Calu3 (cell line): Measurements from ENCODE around the gene FRMD5. TPM values are rescaled to one million over a fixed set of nuclear protein-coding genes. Genes with fewer than 3 reads are reported as not detected.
A peak's percentile ranks its signal among the peaks of the same experiment; 100 is the strongest.
"Not testable (repeated sequence)": the region's sequence is repeated elsewhere in the genome, so short reads cannot be mapped to it uniquely, and the experiment has no call there.

Source experiments
- Bru-seq: library from RNA; stranded (reverse); fragments of 400-500 nt; gene quantifications from one replicate; lab custom pipeline; 2021; lab: Mats Ljungman, UMichigan
- BruChase-seq, 2 experiments: library from RNA; stranded (reverse); fragments of 400-500 nt; gene quantifications; one replicate each; lab custom pipeline; 2021; lab: Mats Ljungman, UMichigan
- BruUV-seq: library from RNA; stranded (reverse); fragments of 400-500 nt; replicated peaks from 2 replicates; lab custom pipeline; 2021; lab: Mats Ljungman, UMichigan
- CTCF ChIA-PET: fragments of 300-600 bp; sonication (Branson Sonifier 250); formaldehyde crosslinking; loops from one replicate; lab custom pipeline; 2022; ENCODE audit warnings: antibody characterized with exemption; lab: Charles Lee
- DNase-seq: peaks from one replicate; pipeline ENCODE4 v3.0.0; 2022
- H3K27ac Mint-ChIP-seq: one replicate; pipeline ENCODE4 v1.8.0; 2022; ENCODE audit warnings: mixed read lengths; ENCODE audit not compliant: unreplicated experiment
- H3K27me3 Mint-ChIP-seq: one replicate; pipeline ENCODE4 v1.8.0; 2022; ENCODE audit warnings: mixed read lengths; ENCODE audit not compliant: unreplicated experiment
- H3K36me3 Mint-ChIP-seq: one replicate; pipeline ENCODE4 v1.8.0; 2022; ENCODE audit warnings: mild to moderate bottlenecking, moderate library complexity, mixed read lengths; ENCODE audit not compliant: insufficient read depth, unreplicated experiment
- H3K4me1 Mint-ChIP-seq: one replicate; pipeline ENCODE4 v1.8.0; 2022; ENCODE audit warnings: mild to moderate bottlenecking, low read depth, mixed read lengths; ENCODE audit not compliant: unreplicated experiment
- H3K4me3 Mint-ChIP-seq: one replicate; pipeline ENCODE4 v1.8.0; 2022; ENCODE audit warnings: mild to moderate bottlenecking, low read depth, moderate library complexity, mixed read lengths; ENCODE audit not compliant: unreplicated experiment
- H3K9me3 Mint-ChIP-seq: one replicate; pipeline ENCODE4 v1.8.0; 2022; ENCODE audit warnings: low read depth, mixed read lengths; ENCODE audit not compliant: unreplicated experiment
- CTCF ChIP-seq: fragments of 200-600 bp; IDR thresholded peaks from one replicate; pipeline ENCODE4 v1.8.0; 2022; ENCODE audit warnings: antibody characterized with exemption; ENCODE audit not compliant: unreplicated experiment
- intact Hi-C: fragments of 100-400 bp; cut with micrococcal nuclease; formaldehyde crosslinking; loops from one replicate; pipeline ENCODE4 v1.10.0; 2022; ENCODE audit not compliant: unreplicated experiment
- long read RNA-seq: library from polyadenylated mRNA; stranded (forward); transcript quantifications from one replicate; pipeline ENCODE4 v2.0.0, GENCODE V29; 2022
- total RNA-seq: library from RNA; stranded (reverse); gene quantifications from 2 replicates; pipeline ENCODE4 v1.2.3, GENCODE V29; 2022

The FRMD5 gene
- total RNA-seq (7.0 and 10.9 TPM in 2 replicates), Bru-seq, nascent RNA (percentile 71 among the genes with signal in this experiment), BruChase-seq, experiment 1, labeled RNA remaining after a 6-hour chase (percentile 86 among the genes with signal in this experiment), BruChase-seq, experiment 2, labeled RNA remaining after a 2-hour chase (percentile 91 among the genes with signal in this experiment)
- long read RNA-seq, partial matches to known transcripts: 0 of 7 reads
- long read RNA-seq, other reads (novel, unspliced or antisense): 7 of 7 reads

- TF ChIP-seq CTCF: no peak
- Mint-ChIP-seq H3K4me1 (peaks cover 14% of the 10 kb centered on the region), H3K27me3 (no peaks in the 10 kb centered on the region), H3K9me3 (no peaks in the 10 kb centered on the region), H3K27ac (peak within 1 kb of the TSS; percentile 39), H3K4me3 (peak within 1 kb of the TSS; percentile 78), H3K36me3 (peaks cover 27% of the 10 kb centered on the region)
- CTCF ChIA-PET: no interaction called here
- intact Hi-C loops: loop anchor here (10.0 kb wide), 1 partner anchor 90 kb away; no protein-coding TSS in a partner anchor
- peak; percentile 93 for DNase-seq
- BruUV-seq: no TSS peak
Measured at GRCh38 chr15:44195151-44195740, at the start of gene FRMD5. TSS of gene FRMD5 (minus strand) at chr15:44195271.

GRCh38 chr15:44243829-44244228 is 48.8 kb upstream of the FRMD5 start:
- H3K36me3 Mint-ChIP-seq: no peaks in the 10 kb centered on the region
- H3K4me3 Mint-ChIP-seq: no peak overlapping the region
- DNase-seq: no peak
- H3K27me3 Mint-ChIP-seq: no peaks in the 10 kb centered on the region
- intact Hi-C loops: no loop called here
- no peaks in the 10 kb centered on the region for H3K9me3 Mint-ChIP-seq
- no peaks in the 10 kb centered on the region for H3K4me1 Mint-ChIP-seq
- CTCF ChIA-PET: no interaction called here
- H3K27ac Mint-ChIP-seq: no peak overlapping the region
- TF ChIP-seq CTCF: no peak
- no TSS peak for BruUV-seq

- CTCF ChIA-PET: no interaction called here
- intact Hi-C loops: no loop called here
- TF ChIP-seq CTCF: no peak
- Mint-ChIP-seq H3K4me1 (no peaks in the 10 kb centered on the region), H3K27ac (no peak overlapping the region), H3K9me3 (no peaks in the 10 kb centered on the region), H3K4me3 (no peak overlapping the region), H3K27me3 (peaks cover 2% of the 10 kb centered on the region), H3K36me3 (no peaks in the 10 kb centered on the region)
- no peak for DNase-seq
- BruUV-seq: no TSS peak
Measured at GRCh38 chr15:44243141-44243540, 48.1 kb upstream of the FRMD5 start.

- no peaks in the 10 kb centered on the region for H3K27me3 Mint-ChIP-seq
- H3K4me3 Mint-ChIP-seq: no peak overlapping the region
- no TSS peak for BruUV-seq
- intact Hi-C loops: no loop called here
- no peaks in the 10 kb centered on the region for H3K36me3 Mint-ChIP-seq
- no peak for TF ChIP-seq CTCF
- no peak overlapping the region for H3K27ac Mint-ChIP-seq
- H3K4me1 Mint-ChIP-seq: peaks cover 9% of the 10 kb centered on the region
- DNase-seq: no peak
- CTCF ChIA-PET: interaction anchor here (0.7 kb wide), 1 partner anchor 38 kb away, joined by 3 read pairs; no protein-coding TSS in a partner anchor
- no peaks in the 10 kb centered on the region for H3K9me3 Mint-ChIP-seq
Measured at GRCh38 chr15:44231842-44232241, 36.8 kb upstream of the FRMD5 start.

GRCh38 chr15:44229301-44229700 is 34.2 kb upstream of the FRMD5 start:
- CTCF ChIA-PET: interaction anchor here (0.7 kb wide), 2 partner anchors 59 to 349 kb away, joined by 3 to 7 read pairs; no protein-coding TSS in a partner anchor
- intact Hi-C loops, BruUV-seq, H3K4me3 Mint-ChIP-seq, H3K27ac Mint-ChIP-seq, H3K36me3 Mint-ChIP-seq, DNase-seq, H3K4me1 Mint-ChIP-seq, H3K27me3 Mint-ChIP-seq, H3K9me3 Mint-ChIP-seq: not testable (repeated sequence)
